Glutamatergic neuron (in vitro differentiated cells): ENCODE measurements around the gene ARHGAP42. TPM values are rescaled to one million over a fixed set of nuclear protein-coding genes. Genes with fewer than 3 reads are reported as not detected.

ENCODE experiments used
- DNase-seq: peaks from one replicate; pipeline ENCODE4 v3.0.0; 2022
- H3K27ac Mint-ChIP-seq: one replicate; pipeline ENCODE4 v1.8.0; 2020; ENCODE audit warnings: mild to moderate bottlenecking, mixed read lengths, inconsistent platforms; ENCODE audit not compliant: unreplicated experiment
- H3K27me3 Mint-ChIP-seq: one replicate; pipeline ENCODE4 v1.8.0; 2020; ENCODE audit warnings: mild to moderate bottlenecking, moderate library complexity, mixed read lengths, inconsistent platforms; ENCODE audit not compliant: unreplicated experiment
- H3K36me3 Mint-ChIP-seq: one replicate; pipeline ENCODE4 v1.8.0; 2020; ENCODE audit warnings: mild to moderate bottlenecking, mixed read lengths, inconsistent platforms; ENCODE audit not compliant: unreplicated experiment
- H3K4me1 Mint-ChIP-seq: one replicate; pipeline ENCODE4 v1.8.0; 2020; ENCODE audit warnings: mild to moderate bottlenecking, low read depth, mixed read lengths, inconsistent platforms; ENCODE audit not compliant: unreplicated experiment
- H3K4me3 Mint-ChIP-seq: one replicate; pipeline ENCODE4 v1.8.0; 2020; ENCODE audit warnings: mild to moderate bottlenecking, mixed read lengths, inconsistent platforms; ENCODE audit not compliant: unreplicated experiment
- H3K9me3 Mint-ChIP-seq: one replicate; pipeline ENCODE4 v1.8.0; 2020; ENCODE audit warnings: mild to moderate bottlenecking, moderate library complexity, mixed read lengths, inconsistent platforms; ENCODE audit not compliant: unreplicated experiment
- total RNA-seq: library from RNA; stranded (reverse); fragmentation: NEBNext Ultra II Directional; extraction: Animal tissue kit (Norgen Biotek cat#: 25700); gene quantifications from one replicate; pipeline ENCODE4 v1.2.1, GENCODE V29; 2021; ENCODE audit not compliant: unreplicated experiment
- TF ChIP-seq, protein P1 (sequence below): fragments of 200-600 bp; sonication (generic); IDR thresholded peaks from one replicate; pipeline ENCODE4 v1.5.0; 2021; ENCODE audit not compliant: partially characterized antibody, unreplicated experiment

ARHGAP42 gene
- total RNA-seq, 1 donor from 2014 or later, result 21.4 TPM

DNA sequence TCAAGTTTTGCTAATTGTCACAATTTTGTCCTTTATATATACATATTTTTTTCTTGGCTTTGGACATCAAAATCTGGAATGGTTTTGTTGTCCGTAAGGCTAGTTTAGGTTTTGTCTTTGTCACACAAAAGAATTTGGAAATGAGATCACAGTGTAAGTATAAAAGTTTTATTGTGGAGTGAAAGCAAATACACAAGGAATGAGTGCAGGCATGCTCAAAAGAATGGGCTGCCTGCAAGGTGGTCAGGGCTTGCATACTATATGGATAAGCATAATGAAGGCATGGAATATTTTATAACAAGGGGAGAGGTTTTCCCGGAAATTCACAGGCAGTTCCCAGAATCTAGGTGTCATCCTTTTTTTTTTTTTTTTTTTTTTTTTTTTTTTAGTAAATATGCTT, 150.2 kb downstream of the ARHGAP42 start:
- Mint-ChIP-seq H3K4me1 (peaks cover 20% of the 10 kb centered on the region), H3K27me3 (no peaks in the 10 kb centered on the region), H3K36me3 (no peaks in the 10 kb centered on the region), H3K27ac (no peak overlapping the region), H3K4me3 (no peak overlapping the region), H3K9me3 (no peaks in the 10 kb centered on the region)
- no peak for DNase-seq
- TF ChIP-seq, protein P1, sequence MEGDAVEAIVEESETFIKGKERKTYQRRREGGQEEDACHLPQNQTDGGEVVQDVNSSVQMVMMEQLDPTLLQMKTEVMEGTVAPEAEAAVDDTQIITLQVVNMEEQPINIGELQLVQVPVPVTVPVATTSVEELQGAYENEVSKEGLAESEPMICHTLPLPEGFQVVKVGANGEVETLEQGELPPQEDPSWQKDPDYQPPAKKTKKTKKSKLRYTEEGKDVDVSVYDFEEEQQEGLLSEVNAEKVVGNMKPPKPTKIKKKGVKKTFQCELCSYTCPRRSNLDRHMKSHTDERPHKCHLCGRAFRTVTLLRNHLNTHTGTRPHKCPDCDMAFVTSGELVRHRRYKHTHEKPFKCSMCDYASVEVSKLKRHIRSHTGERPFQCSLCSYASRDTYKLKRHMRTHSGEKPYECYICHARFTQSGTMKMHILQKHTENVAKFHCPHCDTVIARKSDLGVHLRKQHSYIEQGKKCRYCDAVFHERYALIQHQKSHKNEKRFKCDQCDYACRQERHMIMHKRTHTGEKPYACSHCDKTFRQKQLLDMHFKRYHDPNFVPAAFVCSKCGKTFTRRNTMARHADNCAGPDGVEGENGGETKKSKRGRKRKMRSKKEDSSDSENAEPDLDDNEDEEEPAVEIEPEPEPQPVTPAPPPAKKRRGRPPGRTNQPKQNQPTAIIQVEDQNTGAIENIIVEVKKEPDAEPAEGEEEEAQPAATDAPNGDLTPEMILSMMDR, result no peak

DNA sequence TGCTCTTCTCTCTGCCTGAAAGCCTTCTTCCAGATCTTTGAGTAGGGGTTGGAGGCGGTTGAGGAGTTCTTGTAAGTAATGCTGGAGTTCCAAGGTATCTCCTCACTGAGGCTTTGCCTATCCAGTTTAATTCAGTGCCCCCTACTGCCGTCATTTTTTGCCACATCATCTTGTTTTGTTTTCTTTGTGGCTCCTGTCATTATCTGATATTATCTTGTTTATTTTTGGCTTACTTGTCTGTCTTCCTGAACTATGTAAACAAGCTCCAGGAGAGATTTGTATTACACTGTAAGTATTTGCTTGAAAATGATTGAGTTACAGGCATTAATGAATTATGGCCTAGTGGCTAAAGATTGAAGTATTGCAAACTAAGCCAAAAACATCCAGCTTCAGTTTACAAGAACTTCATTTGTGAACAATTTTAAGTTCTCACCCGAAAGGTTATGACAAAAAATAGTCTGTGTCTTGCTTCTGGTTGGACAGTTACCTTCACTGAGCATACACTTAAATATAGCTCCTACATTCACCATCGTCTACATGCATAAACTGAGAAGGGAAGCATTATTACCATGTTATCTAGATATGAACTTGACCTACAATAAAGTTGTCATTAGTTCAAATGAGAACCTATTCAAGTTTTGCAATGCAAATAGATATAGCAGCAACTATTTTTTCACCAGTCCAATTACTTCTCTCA, 154.8 kb downstream of the ARHGAP42 start:
- no peak for DNase-seq
- Mint-ChIP-seq H3K4me3 (no peak overlapping the region), H3K27ac (no peak overlapping the region), H3K36me3 (no peaks in the 10 kb centered on the region), H3K27me3 (no peaks in the 10 kb centered on the region), H3K4me1 (peaks cover 2% of the 10 kb centered on the region), H3K9me3 (no peaks in the 10 kb centered on the region)
- TF ChIP-seq, protein P1, result no peak

DNA sequence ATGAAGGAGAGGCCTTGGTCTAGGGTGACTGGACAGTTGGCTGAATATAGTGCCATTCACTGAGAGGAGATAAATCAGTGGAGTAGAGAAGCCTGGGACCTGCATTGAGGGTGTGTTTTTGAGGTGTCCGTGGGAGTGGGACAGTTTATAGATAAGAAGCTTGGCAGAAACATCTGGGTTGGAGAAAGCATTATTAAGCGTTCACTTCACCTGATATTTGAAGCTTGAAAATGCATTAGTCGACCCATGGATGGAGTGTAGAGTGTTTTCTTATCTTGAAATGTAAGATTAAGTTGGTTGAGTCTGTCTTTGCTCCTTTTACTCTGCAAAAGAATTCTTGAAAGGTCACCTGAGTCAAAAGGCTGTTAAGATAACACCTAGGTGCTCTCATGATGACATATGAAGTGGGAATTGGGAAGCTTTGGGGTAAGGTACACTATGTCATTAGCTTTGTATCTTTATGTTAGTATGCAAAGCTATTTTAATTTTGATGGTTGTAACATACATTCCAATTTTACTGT, 160.7 kb downstream of the ARHGAP42 start:
- TF ChIP-seq, protein P1, result no peak
- Mint-ChIP-seq H3K4me3 (no peak overlapping the region), H3K27ac (no peak overlapping the region), H3K36me3 (no peaks in the 10 kb centered on the region), H3K9me3 (no peaks in the 10 kb centered on the region), H3K27me3 (no peaks in the 10 kb centered on the region), H3K4me1 (peaks cover 2% of the 10 kb centered on the region)
- DNase-seq, result no peak

DNA sequence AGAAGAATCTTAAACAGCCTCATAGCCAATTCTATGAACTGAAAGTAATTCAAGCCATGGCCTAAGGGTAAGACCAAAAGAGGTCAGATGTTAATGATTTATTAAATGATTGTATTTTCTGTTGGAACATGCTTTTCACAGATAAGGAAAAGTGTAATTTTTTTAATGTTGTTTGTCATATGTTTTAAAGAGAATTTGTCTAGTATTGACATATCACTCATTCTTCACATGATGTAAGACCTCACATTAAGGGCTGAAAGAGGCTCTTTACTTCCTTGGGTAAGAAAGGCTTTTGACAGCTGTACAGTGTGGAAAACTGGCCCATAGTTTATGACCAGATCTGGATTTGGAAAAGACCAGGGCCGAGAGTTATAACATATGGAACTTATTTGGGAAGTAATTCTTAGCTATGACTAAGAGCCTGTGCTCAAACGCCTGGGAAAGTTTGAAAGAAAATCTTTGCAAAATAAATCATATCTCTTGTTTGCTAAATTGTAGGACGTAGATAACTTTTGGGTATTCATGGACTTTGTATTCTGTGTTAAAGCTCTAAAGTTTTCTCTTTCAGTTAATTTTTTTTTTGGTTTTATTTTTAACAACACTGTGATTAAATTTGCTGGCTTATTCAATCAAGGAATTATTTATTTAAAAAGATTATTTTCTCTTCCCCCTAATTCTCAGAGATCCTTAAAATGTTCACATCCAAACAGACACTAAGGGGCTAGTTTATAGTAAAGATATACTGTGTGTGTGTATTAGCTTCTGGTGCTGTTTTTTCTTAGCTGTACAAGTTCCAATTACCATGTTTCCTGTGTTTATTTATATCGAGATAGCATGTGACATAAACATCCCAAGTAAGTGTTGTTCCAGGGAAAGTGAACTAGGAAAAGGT, 162.2 kb downstream of the ARHGAP42 start:
- no peaks in the 10 kb centered on the region for H3K27me3 Mint-ChIP-seq
- no peaks in the 10 kb centered on the region for H3K9me3 Mint-ChIP-seq
- H3K4me1 Mint-ChIP-seq, result peaks cover 2% of the 10 kb centered on the region
- H3K36me3 Mint-ChIP-seq, result no peaks in the 10 kb centered on the region
- no peak for DNase-seq
- H3K27ac Mint-ChIP-seq, result no peak overlapping the region
- TF ChIP-seq, protein P1, result no peak
- H3K4me3 Mint-ChIP-seq, result no peak overlapping the region

DNA sequence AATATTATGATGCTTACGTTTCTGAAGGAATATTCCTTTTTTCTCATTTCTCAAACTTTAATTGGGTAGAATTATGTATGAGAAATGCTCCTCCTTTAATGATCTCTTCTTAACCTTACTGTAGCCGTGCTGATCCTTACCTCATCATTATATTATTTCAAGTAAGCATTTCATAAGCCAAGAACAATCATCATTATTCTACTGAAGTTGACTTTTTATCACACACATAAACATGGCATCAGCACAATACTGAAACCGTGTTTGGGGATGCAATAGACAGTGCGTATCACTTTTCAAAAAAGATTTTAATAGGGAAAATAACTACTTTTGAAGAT, 162.8 kb downstream of the ARHGAP42 start:
- H3K27me3 Mint-ChIP-seq, result no peaks in the 10 kb centered on the region
- H3K36me3 Mint-ChIP-seq, result no peaks in the 10 kb centered on the region
- no peak overlapping the region for H3K27ac Mint-ChIP-seq
- H3K4me3 Mint-ChIP-seq, result no peak overlapping the region
- DNase-seq, result no peak
- peaks cover 4% of the 10 kb centered on the region for H3K4me1 Mint-ChIP-seq
- no peaks in the 10 kb centered on the region for H3K9me3 Mint-ChIP-seq
- TF ChIP-seq, protein P1, result no peak
